ENCODE measurements around the gene LRRC8A. TPM values are rescaled to one million over a fixed set of nuclear protein-coding genes. Genes with fewer than 3 reads are reported as not detected.

LRRC8A gene
- total and polyA plus RNA-seq, 2 of the 8 experiments (the other 6 are each of a cell fraction or from before 2014, with no cell fraction given) = 103 to 111 TPM

- H2AK5ac ChIP-seq (ENCODE audit: low read depth, low read length) = 0 out of 2 replicates have a peak overlapping the region, but pooled peaks have one; percentile 65
- peaks cover 0 to 24% (median 18%) of the 10 kb centered on the region in 4 experiments; a peak in 6 of 7 replicates for H3K4me1 ChIP-seq (replicated peaks in 1 of 4; ENCODE audit: control insufficient read depth in 3 of 4, insufficient read depth in 4 of 4, low read length in 3 of 4)
- H2BK12ac ChIP-seq (ENCODE audit: low read depth, low read length) = no peak overlapping the region
- WGBS, 2 experiments (ENCODE audit: extremely low coverage in 1 of 2, insufficient coverage in 1 of 2, insufficient read length in 1 of 2, insufficient replicate concordance in 2 of 2, low coverage in 1 of 2, low lambda C conversion rate in 2 of 2, missing lambda C conversion rate in 1 of 2) = 93% methylated on average over 6 of the region's 6 CpGs; no CpG with 5 or more reads in 1 of the 2 experiments
- TF ChIP-seq POLR2AphosphoS5 (IDR thresholded peaks at IDR 0.05; ENCODE audit: low read depth, low read length) (no peak), MAX (IDR thresholded peaks at IDR 0.05) (no peak), SAP30 (IDR thresholded peaks at IDR 0.05; ENCODE audit: insufficient read depth, insufficient replicate concordance, low read length) (no peak), TEAD4 (IDR thresholded peaks at IDR 0.05; ENCODE audit: low read depth, low read length) (0 out of 2 replicates have a peak, but pooled peaks have one; percentile 16), TBP (IDR thresholded peaks at IDR 0.05; ENCODE audit: low read depth, low read length) (no peak), POU5F1 (IDR thresholded peaks at IDR 0.05; ENCODE audit: low read depth, low read length) (no peak), ZNF274 (IDR thresholded peaks at IDR 0.05; ENCODE audit: borderline replicate concordance, extremely low read depth, low read length) (no peak), USF2 (IDR thresholded peaks at IDR 0.05; ENCODE audit: low read length) (no peak)
- peaks cover 18 to 47% (median 39%) of the 10 kb centered on the region in 4 experiments; a peak in 7 of 8 replicates for H3K36me3 ChIP-seq (ENCODE audit: control insufficient read depth in 2 of 4, insufficient read depth in 4 of 4, low read length in 3 of 4)
- ChIA-PET POLR2A (ENCODE audit: partially characterized antibody) (interaction anchor here (0.9 to 4.3 kb wide), 3 partner anchors 10 to 28 kb away, joined by 3 to 14 read pairs (median 4); partner anchors contain the start of gene PHYHD1), CTCF (ENCODE audit: partially characterized antibody) (interaction anchor here (1.0 to 3.2 kb wide), 4 partner anchors 12 to 43 kb away, joined by 3 to 24 read pairs (median 8); no protein-coding TSS in a partner anchor)
- H3K27me3 ChIP-seq (replicated peaks in 1 of 4; ENCODE audit: control insufficient read depth in 3 of 4, extremely low read depth in 1 of 4, insufficient read depth in 3 of 4, low read length in 3 of 4) = no peaks in the 10 kb centered on the region
- no peak overlapping the region for H3K4ac ChIP-seq (replicated peaks; ENCODE audit: insufficient read length, low read depth, low read length)
- H3K79me2 ChIP-seq (ENCODE audit: control insufficient read depth in 1 of 2, insufficient read depth in 2 of 2, low read length in 2 of 2) = peaks cover 0 to 69% of the 10 kb centered on the region in 2 experiments; a peak in 2 of 4 replicates
- H2BK120ac ChIP-seq (replicated peaks; ENCODE audit: low read depth, low read length) = no peak overlapping the region
- H4K91ac ChIP-seq (replicated peaks; ENCODE audit: insufficient read length, low read length) = no peak overlapping the region
- no peak overlapping the region for H4K5ac ChIP-seq (ENCODE audit: insufficient read length, low read depth, low read length)
- H3K18ac ChIP-seq (ENCODE audit: extremely low read depth, low read length) = no peak overlapping the region
- 0 out of 2 replicates have a peak overlapping the region, but pooled peaks have one; percentile 46 for H4K8ac ChIP-seq (ENCODE audit: extremely low read depth, insufficient read depth, low read length)
- no peaks in the 10 kb centered on the region for H3K9me3 ChIP-seq (ENCODE audit: insufficient read depth in 2 of 2, low read depth in 1 of 2, low read length in 1 of 2)
- no peak overlapping the region for H2BK20ac ChIP-seq (ENCODE audit: low read length)
- H3K56ac ChIP-seq (replicated peaks; ENCODE audit: insufficient read length, low read depth, low read length) = no peak overlapping the region
- H3K27ac ChIP-seq (ENCODE audit: low read depth, low read length) = no peak overlapping the region; the same call in 1 of the 2 replicates
- no peak overlapping the region for H2AFZ ChIP-seq (ENCODE audit: low read length)
- no peak overlapping the region for H2BK15ac ChIP-seq (ENCODE audit: low read length)
- H4K20me1 ChIP-seq (replicated peaks in 1 of 2; ENCODE audit: control insufficient read depth in 1 of 2, insufficient read depth in 2 of 2, low read length in 2 of 2) = peaks cover 34% of the 10 kb centered on the region in 2 experiments
- DNase-seq (ENCODE audit: low read depth in 1 of 2, low spot score in 2 of 2) (no peak), FAIRE-seq (no peak)
- H3K23me2 ChIP-seq (ENCODE audit: low read depth, low read length) = no peaks in the 10 kb centered on the region
- no peak overlapping the region for H3K4me3 ChIP-seq (ENCODE audit: extremely low read depth in 1 of 4, insufficient read depth in 2 of 4, low read depth in 3 of 4, low read length in 4 of 4)
- H2BK5ac ChIP-seq (ENCODE audit: low read depth, low read length) = peak overlapping the region; percentile 93
- H3K23ac ChIP-seq (ENCODE audit: insufficient read length) = no peak overlapping the region
- peaks cover 15% of the 10 kb centered on the region for H3K79me1 ChIP-seq (ENCODE audit: low read depth, low read length)
- H3K14ac ChIP-seq (ENCODE audit: insufficient read length) = no peak overlapping the region
- no peak overlapping the region for H3K9ac ChIP-seq (replicated peaks in 1 of 4; ENCODE audit: extremely low read depth in 1 of 4, low read depth in 3 of 4, low read length in 3 of 4)
- no peak overlapping the region; a peak in 1 of 4 replicates for H3K4me2 ChIP-seq (ENCODE audit: insufficient read depth in 1 of 2, low read depth in 2 of 2, low read length in 2 of 2)
These were observed 29.0 kb downstream of the LRRC8A start for GRCh38 chr9:128910906-128911305.
